GM21529 (cell line): ENCODE data around the gene TWF2.
A peak's percentile ranks its signal among the peaks of the same experiment; 100 is the strongest.

ENCODE experiments used
- ATAC-seq: cut with Tn5 transposase; IDR thresholded peaks from one replicate; pipeline ENCODE4 v1.9.1; 2021; ENCODE audit not compliant: unreplicated experiment

Gene TWF2

GRCh38 chr3:52238193-52238760 lies 681 bp downstream of the TWF2 start:
- ATAC-seq = peak; percentile 10

- ATAC-seq = no peak
These were observed 1.2 kb downstream of the TWF2 start for GRCh38 chr3:52237657-52238172.

GRCh38 chr3:52237006-52237656 lies 1.8 kb downstream of the TWF2 start:
- ATAC-seq = no peak

GRCh38 chr3:52236424-52236886 lies 2.5 kb downstream of the TWF2 start:
- ATAC-seq = no peak

GRCh38 chr3:52234516-52235447 lies 4.2 kb downstream of the TWF2 start:
- no peak for ATAC-seq

GRCh38 chr3:52233968-52234367 lies 5.0 kb downstream of the TWF2 start:
- no peak for ATAC-seq

- ATAC-seq = no peak
These were observed 5.8 kb downstream of the TWF2 start for GRCh38 chr3:52233108-52233591.

GRCh38 chr3:52232279-52233107 lies 6.5 kb downstream of the TWF2 start:
- ATAC-seq = no peak

- ATAC-seq = peak; percentile 41
These were observed 7.3 kb downstream of the TWF2 start for GRCh38 chr3:52231502-52232278.

GRCh38 chr3:52230889-52231499 lies 8.0 kb downstream of the TWF2 start:
- no peak for ATAC-seq

- ATAC-seq = no peak
These were observed 8.5 kb downstream of the TWF2 start for GRCh38 chr3:52230461-52230860.

GRCh38 chr3:52229656-52230055 lies 9.3 kb downstream of the TWF2 start:
- ATAC-seq = no peak

GRCh38 chr3:52228751-52229291 lies 10.1 kb downstream of the TWF2 start:
- no peak for ATAC-seq

- no peak for ATAC-seq
These were observed 10.7 kb downstream of the TWF2 start for GRCh38 chr3:52228266-52228665.

- ATAC-seq = no peak
These were observed 11.2 kb downstream of the TWF2 start for GRCh38 chr3:52227766-52228165.

- ATAC-seq = no peak
These were observed 11.8 kb downstream of the TWF2 start for GRCh38 chr3:52227117-52227516.

GRCh38 chr3:52226229-52226817 lies 12.6 kb downstream of the TWF2 start:
- no peak for ATAC-seq

- ATAC-seq = peak; percentile 87
These were observed 13.3 kb downstream of the TWF2 start, which contains the start of gene TLR9 for GRCh38 chr3:52225452-52226228. TLR9 (minus strand) TSS chr3:52225645; CDS start chr3:52225529, 116 bp downstream.
